B cell (primary cell): ENCODE measurements around the gene RHOD.

Source experiments
- EZH2 ChIP-seq: IDR thresholded peaks from 2 replicates; pipeline ENCODE4 v1.6.1; 2012; ENCODE audit warnings: borderline replicate concordance, low read depth, mild to moderate bottlenecking, moderate library complexity, low read length; ENCODE audit not compliant: insufficient read depth, poor library complexity, severe bottlenecking
- TF ChIP-seq, protein P1 (sequence below): fragments of 200-600 bp; IDR thresholded peaks from one replicate; pipeline ENCODE4 v1.8.0; 2022; ENCODE audit warnings: antibody characterized with exemption, mild to moderate bottlenecking

DNA sequence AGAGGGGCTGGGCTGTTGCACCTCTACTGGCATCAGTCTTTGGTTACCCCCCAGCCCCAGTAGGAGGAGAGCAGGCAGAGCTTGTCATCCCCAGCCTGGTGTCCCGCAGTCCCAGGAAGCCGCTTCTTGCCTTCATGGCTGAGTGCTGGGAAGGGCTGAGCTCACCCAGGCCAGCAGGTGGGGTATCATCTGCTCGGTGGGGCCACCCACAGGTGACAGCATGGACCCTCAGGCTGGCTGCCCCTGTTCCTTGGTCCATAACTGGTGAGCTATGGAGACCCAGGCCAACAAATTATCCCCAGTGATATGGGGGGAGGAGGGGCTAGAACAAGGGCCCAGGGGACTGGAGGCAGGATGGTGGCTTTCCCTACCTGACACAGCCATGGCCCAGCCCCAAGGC lies 6.5 kb upstream of the RHOD start:
- TF ChIP-seq, protein P1, sequence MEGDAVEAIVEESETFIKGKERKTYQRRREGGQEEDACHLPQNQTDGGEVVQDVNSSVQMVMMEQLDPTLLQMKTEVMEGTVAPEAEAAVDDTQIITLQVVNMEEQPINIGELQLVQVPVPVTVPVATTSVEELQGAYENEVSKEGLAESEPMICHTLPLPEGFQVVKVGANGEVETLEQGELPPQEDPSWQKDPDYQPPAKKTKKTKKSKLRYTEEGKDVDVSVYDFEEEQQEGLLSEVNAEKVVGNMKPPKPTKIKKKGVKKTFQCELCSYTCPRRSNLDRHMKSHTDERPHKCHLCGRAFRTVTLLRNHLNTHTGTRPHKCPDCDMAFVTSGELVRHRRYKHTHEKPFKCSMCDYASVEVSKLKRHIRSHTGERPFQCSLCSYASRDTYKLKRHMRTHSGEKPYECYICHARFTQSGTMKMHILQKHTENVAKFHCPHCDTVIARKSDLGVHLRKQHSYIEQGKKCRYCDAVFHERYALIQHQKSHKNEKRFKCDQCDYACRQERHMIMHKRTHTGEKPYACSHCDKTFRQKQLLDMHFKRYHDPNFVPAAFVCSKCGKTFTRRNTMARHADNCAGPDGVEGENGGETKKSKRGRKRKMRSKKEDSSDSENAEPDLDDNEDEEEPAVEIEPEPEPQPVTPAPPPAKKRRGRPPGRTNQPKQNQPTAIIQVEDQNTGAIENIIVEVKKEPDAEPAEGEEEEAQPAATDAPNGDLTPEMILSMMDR, result no peak
- TF ChIP-seq EZH2, result no peak
